SK-N-SH treated with all-trans-retinoic acid at 6 μM for 48 hours (cell line): ENCODE measurements around the gene NIPBL.
"Not testable (repeated sequence)": the region's sequence is repeated elsewhere in the genome, so short reads cannot be mapped to it uniquely, and the experiment has no call there.

Experiments
- ATAC-seq: fragments of 200-7000 bp; cut with Tn5 transposase; 3 replicates; pipeline ENCODE4 v1.9.1; 2020; ENCODE audit warnings: mild to moderate bottlenecking, moderate library complexity
- ARNTL ChIP-seq: fragments of 450-650 bp; formaldehyde crosslinking; IDR thresholded peaks from 2 replicates; pipeline ENCODE4 v1.5.0; 2020; ENCODE audit warnings: low read depth, mild to moderate bottlenecking, moderate library complexity, borderline replicate concordance
- BACH2 ChIP-seq: fragments of 250-450 bp; sonication (Bioruptor Pico); IDR thresholded peaks from 2 replicates; pipeline ENCODE4 v1.9.0; 2021; ENCODE audit warnings: mild to moderate bottlenecking, borderline replicate concordance
- CSDC2 ChIP-seq: fragments of 250-450 bp; sonication (Bioruptor Pico); IDR thresholded peaks from 2 replicates; pipeline ENCODE4 v1.5.0; 2020; ENCODE audit warnings: mild to moderate bottlenecking, moderate library complexity
- ESRRG ChIP-seq: fragments of 250-450 bp; sonication (Bioruptor Pico); IDR thresholded peaks from 2 replicates; pipeline ENCODE4 v1.6.1; 2021; ENCODE audit warnings: mild to moderate bottlenecking
- ISL1 ChIP-seq: fragments of 250-450 bp; sonication (Bioruptor Pico); IDR thresholded peaks from 2 replicates; pipeline ENCODE4 v2.1.2; 2022; ENCODE audit warnings: mild to moderate bottlenecking, moderate library complexity
- OSR1 ChIP-seq: fragments of 250-450 bp; sonication (Bioruptor Pico); IDR thresholded peaks from 2 replicates; pipeline ENCODE4 v1.8.0; 2022; ENCODE audit warnings: moderate library complexity, mild to moderate bottlenecking, inconsistent platforms
- RARB ChIP-seq: fragments of 250-450 bp; sonication (Bioruptor Pico); IDR thresholded peaks from 2 replicates; pipeline ENCODE4 v1.8.0; 2021; ENCODE audit warnings: mild to moderate bottlenecking, moderate library complexity
- SNAI2 ChIP-seq: fragments of 250-450 bp; sonication (Bioruptor Pico); IDR thresholded peaks from 2 replicates; pipeline ENCODE4 v1.5.0; 2020; ENCODE audit warnings: mild to moderate bottlenecking, moderate library complexity
- TOX ChIP-seq: fragments of 250-450 bp; sonication (Bioruptor Pico); IDR thresholded peaks from 2 replicates; pipeline ENCODE4 v1.8.0; 2021; ENCODE audit warnings: mild to moderate bottlenecking, moderate library complexity, borderline replicate concordance
- ZC3H10 ChIP-seq: fragments of 250-450 bp; sonication (Bioruptor Pico); IDR thresholded peaks from 2 replicates; pipeline ENCODE4 v1.5.1; 2021; ENCODE audit warnings: mild to moderate bottlenecking, moderate library complexity
- ZFP3 ChIP-seq: fragments of 250-450 bp; sonication (Bioruptor Pico); IDR thresholded peaks from 2 replicates; pipeline ENCODE4 v1.5.0; 2020; ENCODE audit warnings: mild to moderate bottlenecking, moderate library complexity
- ZFP30 ChIP-seq: fragments of 450-650 bp; formaldehyde crosslinking; IDR thresholded peaks from 2 replicates; pipeline ENCODE4 v1.5.0; 2022; ENCODE audit warnings: mild to moderate bottlenecking, moderate library complexity
- ZNF70 ChIP-seq: fragments of 450-650 bp; formaldehyde crosslinking; IDR thresholded peaks from 2 replicates; pipeline ENCODE4 v1.5.0; 2020; ENCODE audit warnings: mild to moderate bottlenecking, moderate library complexity
- ZNF8 ChIP-seq: fragments of 450-650 bp; formaldehyde crosslinking; IDR thresholded peaks from 2 replicates; pipeline ENCODE4 v1.5.0; 2020; ENCODE audit warnings: mild to moderate bottlenecking, moderate library complexity
- TF ChIP-seq, protein P1 (sequence below): fragments of 250-450 bp; sonication (Bioruptor Pico); IDR thresholded peaks from 2 replicates; pipeline ENCODE4 v1.5.1; 2020; ENCODE audit warnings: low read depth, mild to moderate bottlenecking, moderate library complexity
- TF ChIP-seq, protein P2 (sequence below): fragments of 250-450 bp; sonication (Bioruptor Pico); IDR thresholded peaks from 2 replicates; pipeline ENCODE4 v1.5.1; 2021; ENCODE audit warnings: mild to moderate bottlenecking, moderate library complexity
- TF ChIP-seq, protein P3 (sequence below): fragments of 250-450 bp; sonication (Bioruptor Pico); IDR thresholded peaks from 2 replicates; pipeline ENCODE4 v1.8.0; 2020; ENCODE audit warnings: mild to moderate bottlenecking, moderate library complexity, borderline replicate concordance
- TF ChIP-seq, protein P4 (sequence below): fragments of 250-450 bp; sonication (Bioruptor Pico); IDR thresholded peaks from 2 replicates; pipeline ENCODE4 v1.8.0; 2021; ENCODE audit warnings: low read depth, mild to moderate bottlenecking, moderate library complexity, borderline replicate concordance

The NIPBL gene

DNA sequence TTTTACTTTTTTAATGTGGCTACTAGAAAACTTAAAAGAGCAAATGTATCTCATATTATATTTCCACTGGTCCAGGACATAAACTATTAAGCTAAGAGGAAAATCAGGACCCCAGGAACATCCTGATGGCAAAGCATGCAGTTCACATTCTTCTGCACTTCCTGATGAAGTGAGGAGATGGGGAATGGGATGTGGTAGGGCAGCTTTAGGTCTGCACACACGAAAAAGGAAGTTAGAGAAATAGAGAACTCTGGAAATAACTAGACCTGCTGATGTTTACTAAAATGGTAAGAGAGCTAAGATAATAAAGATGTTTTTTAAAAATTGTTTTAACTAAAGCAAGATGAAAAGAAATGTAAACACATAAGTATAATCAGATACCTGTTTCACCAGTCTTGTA, 39.7 kb upstream of the NIPBL start (continued):
- TF ChIP-seq, protein P1, sequence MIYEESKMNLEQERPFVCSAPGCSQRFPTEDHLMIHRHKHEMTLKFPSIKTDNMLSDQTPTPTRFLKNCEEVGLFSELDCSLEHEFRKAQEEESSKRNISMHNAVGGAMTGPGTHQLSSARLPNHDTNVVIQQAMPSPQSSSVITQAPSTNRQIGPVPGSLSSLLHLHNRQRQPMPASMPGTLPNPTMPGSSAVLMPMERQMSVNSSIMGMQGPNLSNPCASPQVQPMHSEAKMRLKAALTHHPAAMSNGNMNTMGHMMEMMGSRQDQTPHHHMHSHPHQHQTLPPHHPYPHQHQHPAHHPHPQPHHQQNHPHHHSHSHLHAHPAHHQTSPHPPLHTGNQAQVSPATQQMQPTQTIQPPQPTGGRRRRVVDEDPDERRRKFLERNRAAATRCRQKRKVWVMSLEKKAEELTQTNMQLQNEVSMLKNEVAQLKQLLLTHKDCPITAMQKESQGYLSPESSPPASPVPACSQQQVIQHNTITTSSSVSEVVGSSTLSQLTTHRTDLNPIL (CRISPR knock-in tag): no peak

DNA sequence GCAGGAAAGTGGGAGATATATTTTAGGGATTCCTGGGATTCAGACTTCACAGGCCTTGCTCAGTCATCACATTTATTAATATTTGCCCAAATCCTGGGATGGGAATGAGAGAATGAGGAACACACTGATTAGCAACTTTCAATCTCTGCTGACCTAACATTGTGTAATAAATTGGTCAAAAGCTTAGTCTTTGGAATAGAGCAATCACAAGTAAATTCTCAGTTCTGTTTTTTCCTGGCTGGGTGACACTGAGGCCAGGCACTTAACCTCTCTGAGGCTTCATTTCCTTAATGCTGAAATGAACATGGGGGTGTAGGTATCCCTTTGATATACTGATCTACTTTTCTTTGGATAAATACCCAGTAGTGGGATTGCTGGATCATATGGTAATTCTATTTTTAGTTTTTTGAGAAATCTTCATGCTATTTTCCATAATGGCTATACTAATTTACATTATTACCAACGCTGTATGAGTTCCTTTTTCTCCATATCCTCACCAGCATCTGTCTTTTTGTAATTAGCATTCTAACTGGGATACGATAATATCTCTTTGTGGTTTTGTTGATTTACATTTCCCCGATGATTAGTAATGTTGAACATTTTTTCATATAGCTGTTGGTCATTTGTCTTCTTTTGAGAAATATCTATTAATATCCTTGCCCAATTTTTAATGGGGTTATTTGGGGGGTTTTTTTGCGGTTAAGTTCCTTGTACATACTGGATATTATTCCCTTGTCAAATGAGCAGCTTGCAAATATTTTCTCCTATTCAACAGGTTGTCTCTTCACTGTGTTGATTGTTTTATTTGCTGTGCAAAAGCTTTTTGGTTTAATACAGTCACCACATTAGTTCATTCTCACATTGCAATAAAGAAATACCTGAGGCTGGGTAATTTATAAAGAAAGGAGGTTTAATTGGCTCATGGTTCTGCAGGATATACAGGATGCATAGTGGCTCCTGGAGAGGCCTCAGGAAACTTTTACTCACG, 36.8 kb upstream of the NIPBL start:
- ATAC-seq: no peak
- TF ChIP-seq ZNF70 (no peak), CSDC2 (CRISPR knock-in tag) (no peak), ZNF8 (CRISPR knock-in tag) (no peak), ZC3H10 (CRISPR knock-in tag) (no peak), ZFP3 (CRISPR knock-in tag) (no peak)
- TF ChIP-seq, all 23 proteins: peak for 0

DNA sequence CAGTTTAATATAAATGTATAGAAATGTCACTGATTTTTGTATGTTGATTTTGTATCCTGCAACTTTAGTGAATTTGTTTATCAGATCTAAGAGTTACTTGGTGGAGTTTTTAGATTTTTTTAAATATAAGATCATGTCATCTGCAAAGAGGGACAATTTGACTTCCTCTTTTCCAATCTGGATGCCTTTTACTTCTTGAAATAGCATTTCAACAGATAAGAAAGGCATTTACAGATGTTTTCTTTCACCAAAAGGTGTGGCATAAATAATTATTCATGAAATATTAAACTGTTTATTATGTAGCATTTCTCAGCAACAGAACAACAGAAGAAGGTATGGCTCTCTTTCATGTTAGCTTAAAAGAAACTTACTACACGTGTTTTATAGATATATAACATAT, 34.9 kb upstream of the NIPBL start:
- ATAC-seq: no peak

DNA sequence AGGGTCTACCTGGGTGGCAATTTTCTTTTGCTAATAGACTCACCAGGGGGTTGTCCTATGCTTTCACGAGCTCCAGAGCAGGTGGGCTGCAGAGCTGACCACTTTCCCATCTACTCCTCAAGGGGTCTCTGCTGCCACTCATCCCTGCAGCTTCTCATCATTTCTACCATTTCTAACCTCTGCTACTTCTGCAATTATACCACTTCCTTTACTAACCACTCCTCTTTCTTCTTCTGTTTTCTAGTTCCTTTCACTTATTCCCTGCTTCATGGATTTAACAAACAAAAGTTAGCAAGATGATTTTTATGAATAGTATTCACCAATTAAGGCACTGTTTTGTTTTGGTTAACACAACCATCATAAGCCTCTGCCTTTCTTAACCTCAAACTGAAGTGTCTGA, 34.5 kb upstream of the NIPBL start:
- no peak for ATAC-seq
- TF ChIP-seq ZNF70: no peak
- no peak for TF ChIP-seq SNAI2 (CRISPR knock-in tag)
- TF ChIP-seq, all 23 proteins: peak for 0

More for the DNA sequence above, 34.9 kb upstream of the NIPBL start:
- no peak for TF ChIP-seq ZC3H10 (CRISPR knock-in tag)
- TF ChIP-seq, protein P2, sequence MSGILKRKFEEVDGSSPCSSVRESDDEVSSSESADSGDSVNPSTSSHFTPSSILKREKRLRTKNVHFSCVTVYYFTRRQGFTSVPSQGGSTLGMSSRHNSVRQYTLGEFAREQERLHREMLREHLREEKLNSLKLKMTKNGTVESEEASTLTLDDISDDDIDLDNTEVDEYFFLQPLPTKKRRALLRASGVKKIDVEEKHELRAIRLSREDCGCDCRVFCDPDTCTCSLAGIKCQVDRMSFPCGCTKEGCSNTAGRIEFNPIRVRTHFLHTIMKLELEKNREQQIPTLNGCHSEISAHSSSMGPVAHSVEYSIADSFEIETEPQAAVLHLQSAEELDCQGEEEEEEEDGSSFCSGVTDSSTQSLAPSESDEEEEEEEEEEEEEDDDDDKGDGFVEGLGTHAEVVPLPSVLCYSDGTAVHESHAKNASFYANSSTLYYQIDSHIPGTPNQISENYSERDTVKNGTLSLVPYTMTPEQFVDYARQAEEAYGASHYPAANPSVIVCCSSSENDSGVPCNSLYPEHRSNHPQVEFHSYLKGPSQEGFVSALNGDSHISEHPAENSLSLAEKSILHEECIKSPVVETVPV: no peak
- TF ChIP-seq ZFP3 (CRISPR knock-in tag): no peak
- TF ChIP-seq BACH2 (CRISPR knock-in tag): no peak
- TF ChIP-seq ISL1 (CRISPR knock-in tag): no peak
- TF ChIP-seq ZNF70: no peak
- no peak for TF ChIP-seq SNAI2 (CRISPR knock-in tag)
- TF ChIP-seq ARNTL (CRISPR knock-in tag): no peak
- TF ChIP-seq, protein P1 (CRISPR knock-in tag): no peak
- TF ChIP-seq, protein P3, sequence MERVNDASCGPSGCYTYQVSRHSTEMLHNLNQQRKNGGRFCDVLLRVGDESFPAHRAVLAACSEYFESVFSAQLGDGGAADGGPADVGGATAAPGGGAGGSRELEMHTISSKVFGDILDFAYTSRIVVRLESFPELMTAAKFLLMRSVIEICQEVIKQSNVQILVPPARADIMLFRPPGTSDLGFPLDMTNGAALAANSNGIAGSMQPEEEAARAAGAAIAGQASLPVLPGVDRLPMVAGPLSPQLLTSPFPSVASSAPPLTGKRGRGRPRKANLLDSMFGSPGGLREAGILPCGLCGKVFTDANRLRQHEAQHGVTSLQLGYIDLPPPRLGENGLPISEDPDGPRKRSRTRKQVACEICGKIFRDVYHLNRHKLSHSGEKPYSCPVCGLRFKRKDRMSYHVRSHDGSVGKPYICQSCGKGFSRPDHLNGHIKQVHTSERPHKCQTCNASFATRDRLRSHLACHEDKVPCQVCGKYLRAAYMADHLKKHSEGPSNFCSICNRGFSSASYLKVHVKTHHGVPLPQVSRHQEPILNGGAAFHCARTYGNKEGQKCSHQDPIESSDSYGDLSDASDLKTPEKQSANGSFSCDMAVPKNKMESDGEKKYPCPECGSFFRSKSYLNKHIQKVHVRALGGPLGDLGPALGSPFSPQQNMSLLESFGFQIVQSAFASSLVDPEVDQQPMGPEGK (CRISPR knock-in tag): no peak
- no peak for TF ChIP-seq TOX
- no peak for TF ChIP-seq ESRRG
- no peak for TF ChIP-seq ZFP30
- TF ChIP-seq, protein P4, sequence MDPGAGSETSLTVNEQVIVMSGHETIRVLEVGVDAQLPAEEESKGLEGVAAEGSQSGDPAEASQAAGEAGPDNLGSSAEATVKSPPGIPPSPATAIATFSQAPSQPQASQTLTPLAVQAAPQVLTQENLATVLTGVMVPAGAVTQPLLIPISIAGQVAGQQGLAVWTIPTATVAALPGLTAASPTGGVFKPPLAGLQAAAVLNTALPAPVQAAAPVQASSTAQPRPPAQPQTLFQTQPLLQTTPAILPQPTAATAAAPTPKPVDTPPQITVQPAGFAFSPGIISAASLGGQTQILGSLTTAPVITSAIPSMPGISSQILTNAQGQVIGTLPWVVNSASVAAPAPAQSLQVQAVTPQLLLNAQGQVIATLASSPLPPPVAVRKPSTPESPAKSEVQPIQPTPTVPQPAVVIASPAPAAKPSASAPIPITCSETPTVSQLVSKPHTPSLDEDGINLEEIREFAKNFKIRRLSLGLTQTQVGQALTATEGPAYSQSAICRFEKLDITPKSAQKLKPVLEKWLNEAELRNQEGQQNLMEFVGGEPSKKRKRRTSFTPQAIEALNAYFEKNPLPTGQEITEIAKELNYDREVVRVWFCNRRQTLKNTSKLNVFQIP (CRISPR knock-in tag): no peak

DNA sequence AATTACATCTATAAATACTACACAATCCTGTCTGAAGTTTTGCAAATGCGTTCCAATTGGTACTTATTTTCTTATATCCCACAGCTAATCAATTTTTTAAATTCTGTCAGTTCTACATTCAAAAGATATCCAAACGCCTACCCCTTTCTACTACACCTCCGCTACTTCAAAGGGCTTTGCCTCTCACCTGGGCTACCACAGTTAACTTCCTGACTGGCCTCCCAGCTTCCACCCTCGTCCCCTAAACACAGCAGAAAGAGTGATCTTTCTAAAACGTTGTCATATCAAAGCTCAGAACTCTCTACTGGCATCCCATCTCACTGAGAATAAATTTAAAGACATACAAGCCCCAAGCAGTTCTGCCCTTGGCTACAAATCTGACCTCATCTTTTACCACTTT, 32.3 kb upstream of the NIPBL start:
- ATAC-seq: no peak

DNA sequence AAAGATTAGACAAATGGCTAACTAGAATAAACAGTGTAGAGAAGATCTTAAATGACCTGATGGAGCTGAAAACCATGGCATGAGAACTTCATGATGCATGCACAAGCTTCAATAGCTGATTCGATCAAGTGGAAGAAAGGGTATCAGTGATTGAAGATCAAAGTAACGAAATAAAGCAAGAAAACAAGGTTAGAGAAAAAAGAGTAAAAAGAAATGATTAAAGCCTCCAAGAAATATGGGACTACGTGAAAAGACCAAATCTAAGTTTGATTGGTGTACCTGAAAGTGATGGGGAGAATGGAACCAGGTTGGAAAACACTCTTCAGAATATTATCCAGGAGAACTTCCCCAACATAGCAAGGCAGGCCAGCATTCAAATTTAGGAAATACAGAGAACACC, 28.0 kb upstream of the NIPBL start:
- ATAC-seq: not testable (repeated sequence)

More for the DNA sequence above, 32.3 kb upstream of the NIPBL start:
- no peak for TF ChIP-seq ARNTL (CRISPR knock-in tag)
- TF ChIP-seq ZNF8 (CRISPR knock-in tag): no peak
- TF ChIP-seq ZC3H10 (CRISPR knock-in tag): no peak
- TF ChIP-seq OSR1 (CRISPR knock-in tag): no peak
- TF ChIP-seq RARB (CRISPR knock-in tag): no peak

DNA sequence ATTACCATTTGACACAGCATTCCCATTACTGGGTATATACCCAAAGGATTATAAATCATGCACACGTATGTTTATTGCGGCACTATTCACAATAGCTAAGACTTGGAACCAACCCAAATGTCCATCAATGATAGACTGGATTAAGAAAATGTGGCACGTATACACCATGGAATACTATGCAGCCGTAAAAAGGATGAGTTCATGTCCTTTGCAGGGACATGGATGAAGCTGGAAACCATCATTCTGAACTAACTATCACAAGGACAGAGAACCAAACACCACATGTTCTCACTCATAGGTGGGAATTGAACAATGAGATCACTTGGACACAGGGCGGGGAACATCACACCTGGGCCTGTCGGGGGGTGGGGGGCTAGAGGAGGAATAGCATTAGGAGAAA, 23.7 kb upstream of the NIPBL start:
- ATAC-seq: not testable (repeated sequence)
